Measurements from ENCODE around the gene ITPK1.

Gene ITPK1

DNA sequence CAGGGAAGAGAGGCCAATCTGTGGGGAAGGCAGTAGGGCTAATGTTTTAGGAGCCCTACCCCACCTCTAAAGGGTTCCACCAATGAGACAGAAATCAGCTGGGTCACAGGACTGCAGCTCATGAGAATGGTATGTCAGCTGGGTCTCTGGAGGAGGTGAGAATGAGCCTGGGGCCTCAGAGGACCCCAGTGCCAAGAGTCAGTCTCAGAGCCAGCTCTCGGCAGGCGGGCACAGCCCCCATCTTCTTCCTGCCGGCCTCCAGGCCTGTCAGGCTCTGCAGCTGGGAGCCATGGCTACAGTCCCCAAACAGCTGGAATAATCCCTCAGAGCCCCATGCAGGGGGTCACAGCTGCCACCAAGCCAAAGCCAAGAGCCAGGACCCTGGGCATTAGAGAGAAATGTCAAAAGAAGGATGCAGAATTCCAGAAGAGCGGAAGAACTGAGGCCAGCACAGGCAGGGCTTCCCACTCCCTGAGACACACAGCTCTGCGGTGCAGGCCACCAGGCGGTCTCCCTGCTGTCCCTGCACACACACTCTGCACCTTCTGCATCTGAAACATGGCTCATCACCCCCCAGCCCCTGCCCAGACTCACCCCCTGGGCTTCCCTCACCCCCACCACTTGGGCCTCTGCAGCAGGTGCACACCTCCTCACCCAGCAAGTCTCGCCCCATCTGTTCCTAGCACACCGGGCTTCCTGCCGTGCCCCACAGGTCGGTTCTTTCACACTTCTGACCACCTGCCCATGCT lies 26.0 kb downstream of the ITPK1 start:
- in situ Hi-C loops (cut with HindIII; ENCODE audit: low sequenced_read_pairs), result loop anchor here (5.0 kb wide), 1 partner anchor 92 kb away; no protein-coding TSS in a partner anchor

DNA sequence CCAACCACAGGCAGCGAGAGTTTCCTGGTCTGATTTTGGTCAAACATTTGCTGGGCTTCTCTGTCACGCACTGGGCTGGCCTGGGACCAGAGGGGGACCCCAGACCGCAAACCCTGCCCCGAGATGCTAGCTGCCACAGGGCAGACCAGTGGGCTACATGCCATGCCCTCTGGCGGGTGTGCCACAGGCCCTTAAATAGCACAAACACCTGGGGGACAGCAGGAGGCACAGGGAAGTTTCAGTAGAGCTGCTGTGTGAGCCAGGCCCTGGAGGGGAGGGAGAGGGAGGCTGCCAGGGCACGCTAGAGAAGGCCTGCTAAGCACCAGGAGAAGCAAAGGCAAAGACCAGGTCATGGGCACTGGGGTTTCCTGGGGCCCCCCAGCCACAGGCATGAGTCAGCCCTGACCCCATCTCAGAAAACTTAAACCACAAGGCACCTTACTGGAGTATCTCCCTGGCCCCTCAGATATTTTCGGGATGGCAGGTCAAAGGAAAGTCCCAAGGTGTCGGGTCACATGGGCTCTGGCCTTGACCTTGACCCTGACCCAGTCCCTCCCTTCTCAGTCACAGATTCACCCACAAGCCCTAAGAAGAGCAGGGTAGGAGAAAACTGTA lies 29.2 kb downstream of the ITPK1 start:
- in situ Hi-C loops (cut with HindIII; ENCODE audit: low sequenced_read_pairs), result no loop called here

DNA sequence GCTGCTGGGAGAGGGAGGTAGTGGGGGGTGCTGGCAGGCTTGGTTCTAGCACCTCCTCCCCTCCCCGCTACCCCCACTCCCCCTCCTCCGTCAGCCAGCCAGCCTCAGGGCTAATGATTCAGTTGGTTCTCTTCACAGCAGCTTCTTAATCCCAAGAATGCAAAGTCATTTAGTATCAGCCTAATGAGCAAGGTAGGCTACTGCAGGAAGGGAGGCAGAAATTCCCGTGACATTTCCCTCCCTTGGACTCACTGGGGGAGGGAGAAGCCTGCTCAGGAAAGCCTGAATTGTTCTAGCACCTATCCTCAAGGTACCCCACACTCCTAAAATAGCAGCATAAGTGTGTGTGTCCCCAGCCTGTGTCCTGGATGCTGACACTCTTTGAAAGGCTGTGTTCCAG lies 29.8 kb downstream of the ITPK1 start:
- in situ Hi-C loops (cut with HindIII; ENCODE audit: low sequenced_read_pairs), result no loop called here

DNA sequence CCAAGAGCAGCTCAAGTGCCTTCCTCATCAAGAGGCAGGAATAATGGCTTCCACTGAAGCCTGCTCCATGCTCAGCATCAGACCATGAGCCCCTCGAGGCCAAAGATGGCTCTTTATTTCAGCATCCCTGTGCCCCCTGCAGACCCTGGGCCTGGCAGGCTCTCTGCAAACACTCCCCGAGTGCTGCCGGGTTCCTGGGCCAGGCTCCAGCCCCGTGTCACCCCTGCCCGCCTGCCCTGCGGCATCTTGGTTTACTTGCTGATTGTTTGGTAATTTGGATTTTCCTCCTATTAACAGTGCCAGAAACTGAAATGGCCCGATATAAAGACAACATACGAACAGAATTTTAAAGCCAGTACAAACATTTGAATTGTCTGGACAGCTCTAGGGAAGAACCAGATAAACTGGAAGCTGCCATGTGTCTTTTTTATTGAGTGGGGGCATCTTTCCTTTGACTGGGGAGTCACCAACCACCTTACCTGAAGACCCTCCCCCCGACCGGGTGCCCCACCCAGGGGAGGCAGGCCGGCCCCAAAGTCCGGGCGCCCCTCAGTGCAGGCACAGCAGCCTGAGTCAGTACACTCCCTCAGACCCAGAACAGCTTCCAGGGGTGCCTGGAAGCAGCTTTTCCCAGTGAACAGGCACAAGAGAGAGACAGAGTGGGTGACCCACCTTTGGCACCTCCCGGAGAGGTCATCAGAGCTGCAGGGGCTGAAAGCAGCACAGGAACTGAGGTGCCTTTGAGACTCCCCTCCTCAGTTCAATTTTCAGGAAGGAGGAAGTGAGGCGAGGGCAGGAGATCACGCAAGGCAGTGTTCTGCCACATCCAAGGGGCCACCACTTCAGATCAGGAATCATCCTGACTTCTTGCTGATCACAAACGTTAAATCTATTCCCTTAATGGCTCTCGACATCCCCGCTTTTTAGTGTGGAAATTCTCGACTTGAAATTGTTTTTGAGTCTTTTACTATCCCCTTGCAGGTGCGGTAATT lies 30.6 kb downstream of the ITPK1 start:
- in situ Hi-C loops (cut with HindIII; ENCODE audit: low sequenced_read_pairs), result loop anchor here (5.0 kb wide), 1 partner anchor 92 kb away; no protein-coding TSS in a partner anchor

DNA sequence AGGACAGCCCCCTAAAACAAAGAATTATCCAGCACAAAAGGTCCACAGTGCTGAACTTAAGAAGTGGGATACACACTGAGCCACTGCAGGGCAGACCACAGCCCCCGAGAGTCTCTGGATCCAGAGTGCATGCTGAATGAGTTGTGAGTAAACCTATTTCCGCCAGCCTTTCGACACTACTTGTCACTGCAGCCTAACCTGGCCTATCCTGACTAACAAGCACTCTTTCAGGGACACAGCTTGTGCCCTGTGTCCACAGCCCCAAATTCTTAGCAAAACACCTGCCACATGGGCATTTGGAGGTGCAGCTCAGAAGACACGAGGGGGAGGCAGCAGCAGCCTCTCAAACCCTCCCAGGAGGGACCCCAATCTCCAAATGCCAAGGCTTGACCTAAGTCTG lies 31.3 kb downstream of the ITPK1 start:
- in situ Hi-C loops (cut with HindIII; ENCODE audit: low sequenced_read_pairs), result loop anchor here (5.0 kb wide), 1 partner anchor 93 kb away; no protein-coding TSS in a partner anchor

DNA sequence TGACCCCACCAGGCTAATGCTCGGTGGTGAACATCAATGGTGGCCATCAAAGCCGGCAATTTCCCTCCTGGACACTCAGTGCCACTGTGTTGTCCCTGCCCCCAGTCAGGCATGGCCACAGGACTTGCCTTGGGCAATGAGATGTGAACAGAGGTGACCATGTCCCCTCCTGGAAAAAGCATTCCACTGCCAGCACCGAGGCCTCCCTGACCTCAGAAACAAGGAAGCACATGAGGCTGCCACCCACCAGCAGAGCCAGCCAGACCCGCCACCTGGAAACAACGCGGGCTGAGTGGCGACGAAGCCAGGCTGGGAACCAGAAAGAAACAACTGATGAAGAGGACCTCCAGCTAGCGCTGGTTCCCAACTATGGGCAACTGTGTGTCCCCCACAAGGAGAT lies 31.8 kb downstream of the ITPK1 start:
- in situ Hi-C loops (cut with HindIII; ENCODE audit: low sequenced_read_pairs), result loop anchor here (5.0 kb wide), 1 partner anchor 93 kb away; no protein-coding TSS in a partner anchor

DNA sequence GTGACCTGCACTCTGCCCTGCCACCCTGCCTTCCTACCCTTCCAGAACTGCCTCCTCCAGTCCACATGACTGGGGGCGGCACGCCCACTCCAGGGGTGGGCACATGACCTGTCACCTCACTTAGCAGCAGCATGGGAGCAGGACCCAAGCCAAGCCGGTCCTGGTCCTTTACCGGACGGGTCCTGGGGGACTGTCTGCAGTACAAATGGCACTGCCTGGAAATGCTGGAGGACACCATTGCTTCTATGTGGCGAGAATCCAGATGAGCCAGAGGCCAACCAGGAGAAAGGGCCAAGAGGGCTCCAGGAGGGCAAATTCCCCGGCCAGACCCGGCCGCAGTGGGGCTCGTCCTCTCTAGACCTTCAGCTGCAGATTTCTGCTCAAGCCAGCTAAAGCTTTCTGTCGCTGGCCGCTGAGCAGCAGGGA lies 33.1 kb downstream of the ITPK1 start:
- in situ Hi-C loops (cut with HindIII; ENCODE audit: low sequenced_read_pairs), result loop anchor here (5.0 kb wide), 1 partner anchor 95 kb away; no protein-coding TSS in a partner anchor

DNA sequence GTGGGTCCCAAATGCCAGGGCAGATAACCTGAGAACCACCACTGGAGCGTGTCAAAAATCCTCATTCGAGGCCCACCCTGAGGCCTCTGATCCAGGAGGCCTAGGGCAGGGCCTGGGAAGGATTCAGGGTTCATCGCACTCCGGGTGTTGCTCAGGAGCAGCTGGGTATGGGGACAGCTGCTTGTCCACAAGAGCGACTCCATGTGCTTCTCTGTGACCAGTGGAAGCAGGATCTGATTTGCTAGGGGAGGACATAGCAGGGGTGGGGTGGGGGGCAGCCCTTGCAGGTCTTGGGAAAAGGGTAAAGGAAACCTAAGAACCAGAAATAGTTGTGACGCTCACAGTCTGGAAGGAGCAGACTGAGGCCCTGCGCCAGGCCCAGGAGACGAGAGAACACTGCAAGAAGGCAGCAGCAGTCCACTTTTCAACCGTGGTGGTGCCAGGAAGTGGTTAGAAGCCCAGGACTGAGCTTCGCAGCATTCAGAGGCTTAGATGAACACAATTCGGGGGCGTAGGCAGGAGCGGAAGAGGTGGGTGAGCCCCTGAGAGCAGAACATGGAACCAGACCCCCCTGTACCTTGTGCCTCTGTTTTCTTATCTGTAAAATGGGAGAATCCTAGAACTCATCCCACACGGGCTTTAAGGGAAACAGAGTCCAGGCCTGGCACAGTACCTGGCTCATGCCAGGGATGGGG lies 33.7 kb downstream of the ITPK1 start:
- in situ Hi-C loops (cut with HindIII; ENCODE audit: low sequenced_read_pairs), result loop anchor here (5.0 kb wide), 1 partner anchor 95 kb away; no protein-coding TSS in a partner anchor

DNA sequence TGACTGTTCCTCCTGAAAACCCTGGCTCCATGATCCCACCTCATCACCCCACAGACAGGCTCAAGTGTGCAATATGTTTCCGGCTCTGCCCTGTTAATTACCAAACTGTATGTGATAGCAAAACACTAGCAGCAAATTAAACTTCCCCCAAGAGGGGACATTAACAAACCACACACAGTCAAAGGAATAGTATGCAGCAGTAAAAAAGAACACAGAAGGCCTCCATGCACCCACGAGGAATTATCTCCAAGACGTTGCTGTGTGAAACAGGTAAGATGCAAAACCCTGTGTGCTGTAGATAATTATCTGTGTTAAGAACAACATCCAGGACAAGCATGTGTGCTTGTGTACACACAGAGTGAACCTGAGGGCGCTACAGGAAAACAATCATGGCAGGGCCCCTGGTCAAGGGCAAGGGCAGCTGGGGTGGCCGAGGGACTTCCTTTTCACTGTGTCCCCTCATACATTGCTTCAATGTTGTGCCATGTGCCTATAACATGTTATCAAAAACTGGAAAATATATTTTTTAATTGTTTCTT lies 35.8 kb downstream of the ITPK1 start:
- in situ Hi-C loops (cut with HindIII; ENCODE audit: low sequenced_read_pairs), result loop anchor here (5.0 kb wide), 1 partner anchor 97 kb away; no protein-coding TSS in a partner anchor

DNA sequence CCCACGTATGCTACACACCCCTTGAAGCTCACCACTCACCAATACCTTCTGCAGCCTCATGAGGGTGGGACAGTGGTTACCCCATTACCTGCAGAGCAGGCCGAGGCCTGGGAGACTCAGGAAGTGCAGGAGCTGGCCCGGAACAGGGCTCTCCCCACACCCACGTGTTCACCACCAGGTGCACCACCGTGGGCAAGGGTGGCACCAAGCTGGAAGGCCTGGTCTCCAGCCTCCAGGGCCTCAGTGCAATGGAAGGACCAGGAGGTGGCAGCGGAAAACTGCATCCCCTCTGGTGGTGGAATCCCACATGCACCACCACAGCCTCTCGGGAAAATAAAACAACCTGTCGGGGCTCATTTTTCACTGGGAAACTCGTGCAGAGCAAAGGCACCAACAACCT lies 36.4 kb downstream of the ITPK1 start:
- in situ Hi-C loops (cut with HindIII; ENCODE audit: low sequenced_read_pairs), result no loop called here

DNA sequence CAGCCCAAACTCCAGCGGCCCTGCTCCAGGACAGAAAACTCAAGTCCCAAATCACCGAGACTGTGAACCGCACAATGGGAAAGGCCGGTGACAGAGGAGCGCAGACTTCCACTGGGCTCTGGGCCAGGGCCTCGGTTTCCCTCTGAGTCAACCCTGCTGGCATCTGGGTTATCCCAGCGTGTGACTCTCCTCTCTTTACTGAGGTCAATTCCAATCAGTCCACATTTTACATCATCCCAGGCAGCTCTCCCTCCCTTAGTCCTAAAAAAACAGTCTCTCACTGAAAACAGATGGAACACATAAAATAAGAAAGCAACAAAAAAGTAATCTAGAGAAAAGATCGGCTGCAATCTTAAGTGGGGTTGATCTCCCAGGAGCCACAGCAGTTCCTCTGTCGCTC lies 36.9 kb downstream of the ITPK1 start:
- in situ Hi-C loops (cut with HindIII; ENCODE audit: low sequenced_read_pairs), result no loop called here

DNA sequence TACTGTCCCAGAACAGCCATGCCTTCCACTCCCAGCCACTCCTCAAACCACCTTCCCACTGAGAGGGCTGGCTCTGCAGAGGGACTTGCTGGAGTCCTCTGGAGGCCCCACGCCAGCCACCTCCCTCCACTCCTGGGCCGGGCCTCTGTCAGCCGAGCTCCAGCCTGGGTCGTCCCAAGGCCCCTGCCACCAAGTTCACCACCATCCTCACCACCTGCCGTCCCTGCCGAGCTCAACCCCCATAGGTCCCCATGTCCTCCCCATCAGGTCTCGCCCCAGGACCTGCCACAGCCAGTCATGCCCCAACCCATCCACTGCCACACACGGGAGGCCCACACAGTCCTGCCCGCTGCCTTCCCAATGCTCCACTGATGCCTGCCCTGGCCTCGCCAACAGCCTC lies 39.0 kb downstream of the ITPK1 start:
- in situ Hi-C loops (cut with HindIII; ENCODE audit: low sequenced_read_pairs), result no loop called here

DNA sequence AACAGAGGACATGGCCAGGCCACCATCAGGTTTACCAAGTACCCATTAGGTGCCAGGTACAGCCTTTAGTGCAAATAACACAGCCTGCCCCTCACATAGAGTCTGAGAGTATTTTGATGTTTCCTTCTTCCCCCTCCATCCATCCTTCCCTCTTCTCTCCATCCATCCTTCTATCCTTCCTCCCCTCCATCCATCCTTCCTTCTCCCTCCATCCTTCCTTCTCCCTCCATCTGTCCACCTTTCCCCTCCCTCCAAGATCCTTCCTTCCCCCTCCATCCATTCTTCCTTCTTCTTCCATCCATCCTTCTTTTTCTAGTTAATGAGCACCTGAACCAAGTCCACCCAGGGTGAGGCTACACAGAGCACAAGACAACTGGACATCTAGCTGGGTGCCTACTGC lies 39.8 kb downstream of the ITPK1 start:
- in situ Hi-C loops (cut with HindIII; ENCODE audit: low sequenced_read_pairs), result no loop called here

DNA sequence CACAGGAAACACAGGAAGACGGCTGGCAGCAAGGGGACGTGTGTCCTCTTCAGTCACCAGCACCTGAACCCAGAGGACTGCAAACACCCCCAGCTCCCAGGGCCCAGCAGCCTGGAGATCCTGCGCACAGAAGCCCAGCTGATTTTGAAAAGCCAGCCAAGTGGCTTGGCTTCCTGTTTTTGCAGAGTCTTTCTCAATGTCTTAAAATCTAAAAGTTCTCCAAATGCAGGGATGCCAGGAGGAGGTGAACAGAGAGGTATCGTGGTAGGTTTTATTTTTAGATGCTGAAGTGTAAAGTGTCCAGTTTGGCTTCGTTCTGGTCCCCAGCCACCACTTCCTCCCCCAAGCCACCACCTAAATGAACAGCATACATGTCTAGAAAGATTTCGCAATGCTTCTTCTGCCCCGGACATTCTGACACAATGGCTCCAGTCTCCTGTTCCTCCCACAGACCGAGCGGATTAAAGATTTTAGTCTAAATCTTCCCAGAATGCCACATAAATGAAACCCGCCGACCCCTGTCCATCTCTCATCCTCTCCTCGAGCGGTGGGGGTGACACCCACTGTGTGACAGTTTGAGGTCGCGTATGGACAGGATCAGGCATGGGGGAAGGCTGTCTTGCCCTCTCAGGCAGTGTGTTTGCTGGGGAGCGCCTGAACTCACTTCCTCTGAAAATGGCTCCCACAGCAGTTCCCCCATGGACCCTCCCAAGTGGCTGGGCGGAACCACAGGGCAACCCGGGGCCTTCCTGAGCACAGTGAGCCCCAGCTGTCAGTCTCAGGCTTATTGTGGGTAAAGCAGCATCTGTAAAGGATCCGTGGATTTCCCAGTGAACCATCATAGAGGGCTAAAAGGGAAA lies 41.6 kb downstream of the ITPK1 start:
- in situ Hi-C loops (cut with HindIII; ENCODE audit: low sequenced_read_pairs), result no loop called here

DNA sequence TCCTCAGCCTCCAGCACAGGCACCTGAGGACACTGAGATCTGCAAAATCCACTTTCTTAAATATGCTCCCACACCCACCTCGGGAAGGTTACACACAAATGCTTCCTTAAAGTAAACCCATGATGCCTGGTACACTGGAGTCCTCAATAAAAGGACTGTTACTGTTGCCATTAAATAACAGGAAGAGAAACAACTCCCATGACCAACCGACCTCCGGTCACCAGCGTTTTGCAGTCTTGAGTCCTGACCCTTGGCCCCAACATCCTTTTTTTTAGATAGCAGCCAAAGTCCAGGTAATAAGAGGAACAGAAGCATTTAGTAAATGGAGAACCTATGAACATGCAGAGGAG lies 42.4 kb downstream of the ITPK1 start:
- in situ Hi-C loops (cut with HindIII; ENCODE audit: low sequenced_read_pairs), result no loop called here

DNA sequence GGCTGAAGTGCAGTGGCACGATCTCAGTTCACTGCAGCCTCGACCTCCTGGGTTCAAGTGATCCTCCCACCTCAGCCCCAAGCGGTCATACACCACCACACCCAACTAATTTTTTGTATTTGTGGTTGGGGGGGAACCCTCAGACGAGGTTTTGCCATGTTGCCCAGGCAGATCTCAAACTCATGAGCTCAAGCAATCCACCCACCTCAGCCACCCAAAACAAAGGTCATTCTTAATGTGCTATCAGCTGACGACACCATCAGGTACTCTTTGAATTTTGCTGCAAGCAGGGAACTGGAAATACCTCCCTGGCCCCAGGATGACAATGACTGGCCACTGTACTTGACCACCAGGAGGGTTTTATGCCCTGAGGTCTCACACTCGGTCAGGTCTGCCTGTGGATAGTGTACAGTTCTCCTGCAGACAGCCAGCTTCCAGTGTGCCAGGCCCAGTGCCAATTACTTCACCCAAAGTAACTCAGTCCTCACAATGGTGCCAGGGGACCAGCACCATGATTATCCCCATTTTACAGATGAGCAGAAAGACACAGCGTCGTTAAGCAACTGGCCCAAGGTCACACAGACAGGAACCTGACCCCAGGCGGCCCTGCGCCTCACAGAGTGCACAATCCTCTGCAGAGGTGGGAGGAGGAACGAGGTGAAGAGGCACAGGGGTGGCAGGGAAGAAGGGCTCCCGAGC lies 42.9 kb downstream of the ITPK1 start:
- in situ Hi-C loops (cut with HindIII; ENCODE audit: low sequenced_read_pairs), result no loop called here

DNA sequence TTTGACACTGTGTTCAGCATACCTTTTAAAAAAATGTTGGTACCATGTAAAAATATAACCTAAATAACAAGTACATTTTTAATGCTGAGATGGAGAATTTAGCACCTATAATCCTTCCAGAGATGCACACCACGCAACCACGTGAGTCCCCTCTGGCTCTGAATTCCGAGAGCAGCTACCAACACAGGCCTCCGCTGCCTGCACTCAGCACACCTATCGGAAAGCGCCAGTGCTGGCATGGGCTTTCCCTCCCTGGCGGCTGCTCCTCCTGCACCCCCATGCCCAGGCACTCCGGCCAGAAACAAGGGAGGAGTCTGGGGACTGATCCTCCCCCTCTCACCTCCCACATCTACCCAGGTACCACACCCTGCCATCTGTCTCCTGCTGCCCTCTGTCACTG lies 47.0 kb downstream of the ITPK1 start:
- in situ Hi-C loops (cut with HindIII; ENCODE audit: low sequenced_read_pairs), result no loop called here

DNA sequence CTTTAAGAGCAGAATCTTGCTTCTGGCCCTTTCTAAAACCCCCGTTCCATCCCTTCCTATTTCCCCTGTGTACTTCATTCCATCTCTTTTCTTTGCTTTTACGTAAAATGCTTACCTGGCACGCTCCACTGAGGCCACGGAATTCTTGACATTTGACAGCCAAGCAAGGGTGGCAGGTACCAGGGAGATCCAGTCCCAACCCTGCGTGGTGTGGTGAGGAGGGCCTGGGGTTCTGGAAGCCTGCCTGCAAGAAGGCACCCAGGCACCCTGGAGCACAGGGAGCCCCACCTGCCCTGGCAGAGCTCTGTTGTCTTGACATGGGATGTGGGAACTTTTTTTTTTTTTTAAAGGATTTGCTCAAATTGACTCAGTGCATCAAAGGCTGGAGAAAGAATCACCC lies 48.6 kb downstream of the ITPK1 start:
- in situ Hi-C loops (cut with HindIII; ENCODE audit: low sequenced_read_pairs), result no loop called here

DNA sequence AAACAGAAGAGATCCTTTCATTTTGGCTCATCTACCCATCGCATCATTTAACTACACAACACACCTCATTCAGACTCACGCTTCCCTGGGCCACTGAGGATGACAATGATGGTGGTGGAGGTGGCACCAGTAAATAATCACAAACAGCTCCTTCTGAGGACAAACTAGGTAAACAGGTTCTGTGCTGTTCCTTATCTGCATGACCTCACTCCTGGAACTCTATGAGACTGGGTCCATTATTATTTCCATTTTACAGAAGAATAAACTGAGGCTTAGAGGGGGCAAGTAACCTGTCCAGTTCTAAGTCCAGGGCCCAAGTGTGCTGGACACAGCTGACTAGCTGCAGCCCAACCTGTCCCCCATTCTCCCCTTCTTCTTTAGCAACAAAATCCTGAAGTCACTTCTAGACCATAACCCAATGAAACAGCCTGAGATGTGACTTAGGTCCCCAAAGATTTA lies 50.4 kb downstream of the ITPK1 start:
- in situ Hi-C loops (cut with HindIII; ENCODE audit: low sequenced_read_pairs), result no loop called here
